Measurements from ENCODE around the gene WNT10A. TPM values are rescaled to one million over a fixed set of nuclear protein-coding genes. Genes with fewer than 3 reads are reported as not detected.

Gene WNT10A
- total RNA-seq, 1 donor from 2014 or later = not detected

DNA sequence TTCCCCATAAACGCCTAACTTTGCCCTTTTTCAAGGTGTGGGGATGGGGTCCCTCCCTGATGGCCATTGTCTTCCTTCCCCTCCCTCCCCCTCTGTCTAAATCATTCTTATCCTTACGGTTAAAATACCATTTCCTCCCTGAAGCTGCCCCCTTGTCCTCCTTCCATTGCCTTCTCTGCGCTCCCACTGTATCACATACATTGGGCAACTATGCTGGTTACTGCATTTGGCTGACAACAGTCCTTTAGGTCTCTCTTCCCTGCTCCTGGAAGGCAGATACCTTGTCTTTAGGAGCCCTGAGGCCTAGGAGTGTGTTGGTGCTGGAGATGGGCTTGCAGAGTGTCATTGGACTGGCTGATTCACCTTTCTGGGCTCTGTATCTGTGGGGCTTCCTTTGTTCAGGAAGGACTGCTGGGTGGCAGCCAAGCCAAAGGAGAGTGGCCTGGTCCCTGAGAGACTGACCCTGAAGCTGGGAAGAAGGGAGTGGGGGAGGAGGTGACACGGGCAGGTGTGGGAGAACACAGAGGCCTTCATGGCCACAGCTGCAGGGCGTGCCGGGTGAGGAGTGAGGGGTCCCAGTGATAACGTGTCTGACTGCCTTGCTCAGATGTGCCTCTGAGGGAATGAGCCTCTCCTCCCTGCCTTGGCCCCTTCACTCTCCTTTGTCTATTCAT lies 18.9 kb upstream of the WNT10A start:
- H3K27ac ChIP-seq (ENCODE audit: low read depth, low read length) = no peak overlapping the region
- peaks cover 42 to 56% (median 53%) of the 10 kb centered on the region in 3 donors for H3K27me3 ChIP-seq (ENCODE audit: control insufficient read depth in 3 of 3, insufficient read depth in 3 of 3, low read length in 3 of 3)
- H3K4me3 ChIP-seq (ENCODE audit: low read length in 3 of 3) = no peak overlapping the region
- no peaks in the 10 kb centered on the region for H3K36me3 ChIP-seq (ENCODE audit: control insufficient read depth in 3 of 3, insufficient read depth in 3 of 3, low read length in 3 of 3)
- no peak overlapping the region for H3K9ac ChIP-seq (ENCODE audit: low read depth in 1 of 3, low read length in 3 of 3)
- H3K4me1 ChIP-seq (ENCODE audit: control insufficient read depth in 3 of 3, insufficient read depth in 3 of 3, low read length in 3 of 3) = peaks cover 10 to 23% (median 12%) of the 10 kb centered on the region in 3 donors
- no peaks in the 10 kb centered on the region for H3K9me3 ChIP-seq (ENCODE audit: control insufficient read depth in 3 of 3, low read length in 3 of 3)

DNA sequence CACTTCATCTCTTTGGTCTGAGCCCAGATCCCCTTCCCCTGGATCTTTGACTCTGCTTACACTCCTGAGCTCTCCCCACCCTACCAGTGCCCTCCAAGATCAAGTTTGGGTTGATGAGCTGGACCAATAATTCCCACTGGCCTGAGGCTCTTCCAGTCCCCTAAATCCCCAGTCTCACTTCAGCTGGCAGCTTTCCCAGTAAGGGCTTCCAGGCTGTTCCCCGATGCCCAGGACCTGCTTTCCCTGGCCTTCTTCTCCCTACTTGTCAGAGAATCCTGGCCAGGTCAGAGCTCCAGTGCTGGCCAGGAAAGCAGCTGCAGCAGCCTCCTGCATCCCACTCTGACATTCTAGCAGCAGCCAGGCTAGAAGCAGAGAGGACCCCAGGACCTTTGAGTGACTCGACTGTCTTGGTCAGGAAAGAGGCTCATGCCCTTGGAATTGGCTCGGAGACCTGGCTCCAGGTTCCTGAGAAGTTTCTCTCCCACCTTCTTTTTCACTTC lies 17.6 kb upstream of the WNT10A start:
- H3K36me3 ChIP-seq (ENCODE audit: control insufficient read depth in 3 of 3, insufficient read depth in 3 of 3, low read length in 3 of 3) = no peaks in the 10 kb centered on the region
- peaks cover 42 to 53% (median 52%) of the 10 kb centered on the region in 3 donors for H3K27me3 ChIP-seq (ENCODE audit: control insufficient read depth in 3 of 3, insufficient read depth in 3 of 3, low read length in 3 of 3)
- peaks cover 12 to 32% (median 18%) of the 10 kb centered on the region in 3 donors for H3K4me1 ChIP-seq (ENCODE audit: control insufficient read depth in 3 of 3, insufficient read depth in 3 of 3, low read length in 3 of 3)
- H3K9ac ChIP-seq (ENCODE audit: low read depth in 1 of 3, low read length in 3 of 3) = no peak overlapping the region
- no peak overlapping the region for H3K27ac ChIP-seq (ENCODE audit: low read depth, low read length)
- no peaks in the 10 kb centered on the region for H3K9me3 ChIP-seq (ENCODE audit: control insufficient read depth in 3 of 3, low read length in 3 of 3)
- H3K4me3 ChIP-seq (ENCODE audit: low read length in 3 of 3) = no peak overlapping the region

DNA sequence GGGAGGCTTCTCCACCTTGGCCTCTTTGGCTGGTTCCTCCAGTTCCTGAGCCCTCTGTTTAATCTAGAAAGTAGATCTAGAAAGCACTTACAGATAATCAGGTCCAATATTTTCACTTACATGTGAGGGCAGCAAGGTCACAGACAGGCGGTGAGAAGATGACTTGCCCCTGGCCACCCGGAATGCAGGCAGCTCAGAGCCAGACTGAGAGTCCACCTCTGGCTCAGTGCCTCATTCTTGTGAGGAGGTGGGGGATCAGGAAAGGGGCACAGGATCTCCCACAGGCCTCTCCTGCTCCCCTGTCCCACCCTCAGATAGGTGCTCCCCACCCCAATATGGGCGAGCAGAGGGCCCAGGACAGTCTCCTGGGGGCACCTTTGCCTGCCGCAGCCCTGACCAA lies 15.3 kb upstream of the WNT10A start:
- peaks cover 37 to 38% (median 37%) of the 10 kb centered on the region in 3 donors for H3K27me3 ChIP-seq (ENCODE audit: control insufficient read depth in 3 of 3, insufficient read depth in 3 of 3, low read length in 3 of 3)
- peaks cover 7 to 25% (median 24%) of the 10 kb centered on the region in 3 donors for H3K4me1 ChIP-seq (ENCODE audit: control insufficient read depth in 3 of 3, insufficient read depth in 3 of 3, low read length in 3 of 3)
- no peak overlapping the region for H3K27ac ChIP-seq (ENCODE audit: low read depth, low read length)

DNA sequence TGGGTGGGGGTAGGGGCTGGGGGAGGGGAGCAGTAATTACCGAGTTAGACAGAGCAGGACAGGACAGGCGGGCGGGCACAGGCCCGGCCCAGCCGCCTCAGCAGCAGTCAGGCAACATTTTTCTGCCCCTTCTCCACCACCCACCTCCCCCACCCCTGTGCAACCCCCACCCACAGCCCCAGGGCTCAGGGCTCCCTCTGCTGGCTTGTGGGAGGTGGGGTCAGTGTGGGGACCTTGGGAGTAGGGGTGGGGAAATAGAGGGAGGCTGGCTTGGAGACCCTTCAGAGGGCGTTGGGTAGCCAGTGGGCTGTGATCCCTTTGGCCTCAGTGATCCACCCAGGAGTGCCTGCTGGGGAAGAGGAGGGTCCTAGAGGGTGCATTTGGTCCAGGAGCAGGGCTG lies 14.7 kb upstream of the WNT10A start:
- Histone ChIP-seq H3K4me3 (ENCODE audit: low read length in 3 of 3) (no peak overlapping the region), H3K4me1 (ENCODE audit: control insufficient read depth in 3 of 3, insufficient read depth in 3 of 3, low read length in 3 of 3) (peaks cover 2 to 24% (median 24%) of the 10 kb centered on the region in 3 donors), H3K36me3 (ENCODE audit: control insufficient read depth in 3 of 3, insufficient read depth in 3 of 3, low read length in 3 of 3) (no peaks in the 10 kb centered on the region), H3K27me3 (ENCODE audit: control insufficient read depth in 3 of 3, insufficient read depth in 3 of 3, low read length in 3 of 3) (peaks cover 37 to 39% (median 39%) of the 10 kb centered on the region in 3 donors), H3K27ac (ENCODE audit: low read depth, low read length) (no peak overlapping the region), H3K9ac (ENCODE audit: low read depth in 1 of 3, low read length in 3 of 3) (no peak overlapping the region), H3K9me3 (ENCODE audit: control insufficient read depth in 3 of 3, low read length in 3 of 3) (no peaks in the 10 kb centered on the region)

More for the DNA sequence above, 15.3 kb upstream of the WNT10A start:
- Histone ChIP-seq H3K9ac (ENCODE audit: low read depth in 1 of 3, low read length in 3 of 3) (no peak overlapping the region), H3K4me3 (ENCODE audit: low read length in 3 of 3) (no peak overlapping the region), H3K36me3 (ENCODE audit: control insufficient read depth in 3 of 3, insufficient read depth in 3 of 3, low read length in 3 of 3) (no peaks in the 10 kb centered on the region), H3K9me3 (ENCODE audit: control insufficient read depth in 3 of 3, low read length in 3 of 3) (no peaks in the 10 kb centered on the region)

DNA sequence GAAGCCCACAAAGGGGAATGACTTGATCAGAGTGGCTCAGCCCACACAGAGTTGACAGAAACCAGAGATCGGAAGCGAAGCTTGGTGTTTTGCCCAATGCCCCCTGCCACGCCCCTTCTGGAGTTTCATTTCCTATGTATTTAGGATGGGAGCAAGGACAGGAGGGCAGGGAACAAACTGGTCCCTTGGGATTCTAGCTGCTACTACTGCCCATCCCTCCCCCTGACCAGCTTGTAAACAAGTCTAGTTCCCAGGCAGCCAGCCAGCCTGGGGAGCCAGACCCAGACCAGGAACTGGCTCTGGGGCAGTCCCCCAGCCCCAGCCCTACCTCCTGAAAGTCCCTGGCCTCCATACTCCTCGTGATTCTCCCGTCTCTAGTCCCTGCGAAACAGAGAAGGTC lies 12.8 kb upstream of the WNT10A start:
- H3K27ac ChIP-seq (ENCODE audit: low read depth, low read length) = no peak overlapping the region
- peaks cover 41 to 44% (median 42%) of the 10 kb centered on the region in 3 donors for H3K27me3 ChIP-seq (ENCODE audit: control insufficient read depth in 3 of 3, insufficient read depth in 3 of 3, low read length in 3 of 3)
- peaks cover 0 to 31% (median 24%) of the 10 kb centered on the region in 3 donors for H3K4me1 ChIP-seq (ENCODE audit: control insufficient read depth in 3 of 3, insufficient read depth in 3 of 3, low read length in 3 of 3)
- H3K4me3 ChIP-seq (ENCODE audit: low read length in 3 of 3) = no peak overlapping the region
- H3K9me3 ChIP-seq (ENCODE audit: control insufficient read depth in 3 of 3, low read length in 3 of 3) = no peaks in the 10 kb centered on the region
- no peaks in the 10 kb centered on the region for H3K36me3 ChIP-seq (ENCODE audit: control insufficient read depth in 3 of 3, insufficient read depth in 3 of 3, low read length in 3 of 3)
- no peak overlapping the region for H3K9ac ChIP-seq (ENCODE audit: low read depth in 1 of 3, low read length in 3 of 3)

DNA sequence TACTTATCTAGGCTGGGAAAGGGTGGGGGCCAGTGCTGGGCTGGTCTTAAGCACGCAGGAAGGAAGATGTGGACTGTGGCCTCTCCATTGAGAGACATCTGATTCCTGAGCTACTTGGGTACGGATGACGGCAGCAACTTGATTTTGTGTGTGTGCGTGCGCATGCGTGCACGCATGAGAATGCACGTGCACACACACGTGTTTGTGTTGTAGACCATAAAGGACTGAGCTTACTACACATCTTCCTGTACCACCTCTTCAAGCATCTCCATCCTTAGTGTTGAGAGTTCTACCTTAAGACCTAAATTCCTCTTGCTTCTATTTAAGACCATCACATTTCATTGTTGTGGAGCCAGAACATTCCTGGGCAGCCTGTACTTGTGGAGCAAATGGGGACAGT lies 11.6 kb upstream of the WNT10A start:
- Histone ChIP-seq H3K9me3 (ENCODE audit: control insufficient read depth in 3 of 3, low read length in 3 of 3) (no peaks in the 10 kb centered on the region), H3K27me3 (ENCODE audit: control insufficient read depth in 3 of 3, insufficient read depth in 3 of 3, low read length in 3 of 3) (peaks cover 44 to 52% (median 45%) of the 10 kb centered on the region in 3 donors), H3K4me3 (ENCODE audit: low read length in 3 of 3) (no peak overlapping the region), H3K4me1 (ENCODE audit: control insufficient read depth in 3 of 3, insufficient read depth in 3 of 3, low read length in 3 of 3) (peaks cover 0 to 38% (median 33%) of the 10 kb centered on the region in 3 donors), H3K27ac (ENCODE audit: low read depth, low read length) (no peak overlapping the region), H3K36me3 (ENCODE audit: control insufficient read depth in 3 of 3, insufficient read depth in 3 of 3, low read length in 3 of 3) (no peaks in the 10 kb centered on the region), H3K9ac (ENCODE audit: low read depth in 1 of 3, low read length in 3 of 3) (no peak overlapping the region)

DNA sequence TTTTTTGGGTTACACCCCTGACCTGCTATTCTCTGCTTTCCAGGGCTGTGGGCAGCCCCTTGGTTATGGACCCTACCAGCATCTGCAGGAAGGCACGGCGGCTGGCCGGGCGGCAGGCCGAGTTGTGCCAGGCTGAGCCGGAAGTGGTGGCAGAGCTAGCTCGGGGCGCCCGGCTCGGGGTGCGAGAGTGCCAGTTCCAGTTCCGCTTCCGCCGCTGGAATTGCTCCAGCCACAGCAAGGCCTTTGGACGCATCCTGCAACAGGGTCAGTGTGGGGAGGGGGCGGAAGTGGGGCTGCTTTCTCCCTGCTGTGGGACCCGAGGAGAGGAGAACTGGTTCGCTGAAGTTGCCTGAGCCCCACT lies 9.7 kb upstream of the WNT10A start:
- Histone ChIP-seq H3K27me3 (ENCODE audit: control insufficient read depth in 3 of 3, insufficient read depth in 3 of 3, low read length in 3 of 3) (peaks cover 55 to 58% (median 57%) of the 10 kb centered on the region in 3 donors), H3K4me3 (ENCODE audit: low read length in 3 of 3) (peak overlapping the region in 1 of 3 donors; percentile 56), H3K4me1 (ENCODE audit: control insufficient read depth in 3 of 3, insufficient read depth in 3 of 3, low read length in 3 of 3) (peaks cover 0 to 38% (median 33%) of the 10 kb centered on the region in 3 donors), H3K36me3 (ENCODE audit: control insufficient read depth in 3 of 3, insufficient read depth in 3 of 3, low read length in 3 of 3) (no peaks in the 10 kb centered on the region), H3K9me3 (ENCODE audit: control insufficient read depth in 3 of 3, low read length in 3 of 3) (no peaks in the 10 kb centered on the region), H3K9ac (ENCODE audit: low read depth in 1 of 3, low read length in 3 of 3) (no peak overlapping the region), H3K27ac (ENCODE audit: low read depth, low read length) (no peak overlapping the region)

DNA sequence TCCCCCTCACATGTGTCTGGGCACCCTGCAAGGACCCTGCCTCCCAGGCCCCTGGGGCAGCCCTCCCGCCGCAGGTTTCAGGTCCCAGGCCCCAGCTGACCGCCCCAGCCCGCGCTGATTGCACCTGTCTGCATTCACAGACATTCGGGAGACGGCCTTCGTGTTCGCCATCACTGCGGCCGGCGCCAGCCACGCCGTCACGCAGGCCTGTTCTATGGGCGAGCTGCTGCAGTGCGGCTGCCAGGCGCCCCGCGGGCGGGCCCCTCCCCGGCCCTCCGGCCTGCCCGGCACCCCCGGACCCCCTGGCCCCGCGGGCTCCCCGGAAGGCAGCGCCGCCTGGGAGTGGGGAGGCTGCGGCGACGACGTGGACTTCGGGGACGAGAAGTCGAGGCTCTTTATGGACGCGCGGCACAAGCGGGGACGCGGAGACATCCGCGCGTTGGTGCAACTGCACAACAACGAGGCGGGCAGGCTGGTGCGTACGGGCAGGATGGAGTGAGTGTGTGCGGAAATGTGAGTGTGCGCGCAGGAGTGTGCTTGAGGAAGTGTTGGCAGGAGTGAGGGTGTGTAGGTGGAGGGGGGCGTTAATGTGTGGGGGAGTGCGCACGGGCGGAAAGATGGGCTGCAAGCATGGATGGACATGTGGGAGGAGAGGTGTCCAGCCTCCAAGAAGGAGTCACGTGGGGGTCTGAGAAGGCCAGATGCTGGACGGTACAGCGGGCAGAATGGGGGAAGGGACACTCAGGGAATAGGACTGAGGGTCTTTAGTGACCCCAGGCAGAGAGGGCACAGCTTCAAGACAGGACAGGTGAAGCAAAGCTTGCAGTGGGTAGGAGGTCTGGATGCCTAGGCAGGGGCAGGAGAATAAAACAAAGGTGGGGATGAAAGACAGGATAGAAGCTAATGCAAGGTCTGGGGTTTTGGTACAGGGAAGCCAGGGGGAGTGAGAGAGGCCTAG lies 9.0 kb upstream of the WNT10A start:
- peaks cover 59 to 64% (median 61%) of the 10 kb centered on the region in 3 donors for H3K27me3 ChIP-seq (ENCODE audit: control insufficient read depth in 3 of 3, insufficient read depth in 3 of 3, low read length in 3 of 3)
- H3K9me3 ChIP-seq (ENCODE audit: control insufficient read depth in 3 of 3, low read length in 3 of 3) = no peaks in the 10 kb centered on the region
- no peak overlapping the region for H3K27ac ChIP-seq (ENCODE audit: low read depth, low read length)
- H3K4me3 ChIP-seq (ENCODE audit: low read length in 3 of 3) = peak overlapping the region in 1 of 3 donors; percentile 56
- H3K4me1 ChIP-seq (ENCODE audit: control insufficient read depth in 3 of 3, insufficient read depth in 3 of 3, low read length in 3 of 3) = peaks cover 0 to 38% (median 33%) of the 10 kb centered on the region in 3 donors
- H3K9ac ChIP-seq (ENCODE audit: low read depth in 1 of 3, low read length in 3 of 3) = no peak overlapping the region
- H3K36me3 ChIP-seq (ENCODE audit: control insufficient read depth in 3 of 3, insufficient read depth in 3 of 3, low read length in 3 of 3) = no peaks in the 10 kb centered on the region

DNA sequence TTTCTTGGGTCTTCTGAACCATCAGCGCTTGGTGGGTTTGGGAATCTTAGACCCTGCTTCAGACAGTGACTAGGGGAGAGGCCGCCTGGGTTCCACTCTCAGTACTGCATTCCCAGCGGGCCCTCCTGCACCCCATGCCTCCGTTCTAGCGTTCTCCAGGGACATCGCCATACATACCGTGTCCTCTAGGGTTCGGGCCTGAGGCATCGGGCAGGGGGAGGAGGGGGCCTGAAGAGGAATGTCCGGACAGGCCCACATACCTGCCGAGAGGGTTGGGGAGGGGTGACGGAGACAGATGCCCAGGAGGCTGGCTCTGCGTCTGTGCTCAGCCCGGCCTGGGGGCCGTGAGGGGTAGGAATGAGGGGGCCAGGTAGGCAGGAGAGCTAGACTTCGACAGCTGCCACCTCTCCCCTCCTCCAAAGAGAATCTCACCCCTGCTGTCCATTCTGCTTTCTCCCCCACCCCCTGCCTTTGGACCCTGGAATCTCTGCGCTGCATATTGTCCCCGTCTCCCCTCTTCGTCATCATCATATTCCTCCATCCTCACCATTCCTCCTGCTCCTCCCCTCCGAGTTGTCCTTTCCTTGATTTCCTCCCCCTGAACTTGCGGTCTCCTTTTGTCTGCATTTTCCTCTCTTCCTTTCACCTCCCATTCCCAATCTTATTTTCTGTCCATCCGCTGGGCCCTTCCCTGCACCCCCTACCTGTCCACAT lies 7.8 kb upstream of the WNT10A start:
- H3K4me1 ChIP-seq (ENCODE audit: control insufficient read depth in 3 of 3, insufficient read depth in 3 of 3, low read length in 3 of 3) = peaks cover 0 to 32% (median 27%) of the 10 kb centered on the region in 3 donors
- H3K27me3 ChIP-seq (ENCODE audit: control insufficient read depth in 3 of 3, insufficient read depth in 3 of 3, low read length in 3 of 3) = peaks cover 67 to 75% (median 71%) of the 10 kb centered on the region in 3 donors
- H3K36me3 ChIP-seq (ENCODE audit: control insufficient read depth in 3 of 3, insufficient read depth in 3 of 3, low read length in 3 of 3) = no peaks in the 10 kb centered on the region
- H3K9ac ChIP-seq (ENCODE audit: low read depth in 1 of 3, low read length in 3 of 3) = no peak overlapping the region
- peak overlapping the region in 2 of 3 donors; percentile 31 to 35 for H3K4me3 ChIP-seq (ENCODE audit: low read length in 3 of 3)
- H3K9me3 ChIP-seq (ENCODE audit: control insufficient read depth in 3 of 3, low read length in 3 of 3) = no peaks in the 10 kb centered on the region
- H3K27ac ChIP-seq (ENCODE audit: low read depth, low read length) = no peak overlapping the region

Measured in skeletal muscle tissue (tissue), 4 donors.